Endothelial cell of umbilical vein (primary cell): ENCODE data around the gene TMEM18.

Source experiments
- EZH2 ChIP-seq: IDR thresholded peaks from 2 replicates; pipeline ENCODE4 v1.6.1; 2012; ENCODE audit warnings: borderline replicate concordance, low read depth, mild to moderate bottlenecking, moderate library complexity, low read length, inconsistent platforms; ENCODE audit not compliant: severe bottlenecking
- FOS ChIP-seq: IDR thresholded peaks from 2 replicates; pipeline ENCODE4 v1.6.1; 2011; ENCODE audit warnings: mild to moderate bottlenecking, low read length, moderate library complexity, borderline replicate concordance; ENCODE audit not compliant: insufficient read depth
- POLR2A ChIP-seq: IDR thresholded peaks from 2 replicates; pipeline ENCODE4 v1.6.1; 2012; ENCODE audit warnings: low read depth, mild to moderate bottlenecking, control low read depth, low read length
- POLR2AphosphoS5 ChIP-seq: IDR thresholded peaks from 2 replicates; pipeline ENCODE4 v1.6.1; 2012; ENCODE audit warnings: low read depth, mild to moderate bottlenecking, control low read depth, low read length, moderate library complexity; ENCODE audit not compliant: insufficient read depth
- TF ChIP-seq, protein P1 (sequence below), 2 donors: IDR thresholded peaks; 1 replicate in 1 of 2; 2 replicates in 1 of 2; pipeline ENCODE4 v1.5.1; 2011; ENCODE audit warnings: low read length in 2 of 2, mild to moderate bottlenecking in 2 of 2, moderate library complexity in 2 of 2, control low read depth in 1 of 2, inconsistent platforms in 1 of 2, low read depth in 1 of 2; ENCODE audit not compliant: insufficient read depth in 1 of 2; ENCODE audit errors: extremely low read depth in 1 of 2

DNA sequence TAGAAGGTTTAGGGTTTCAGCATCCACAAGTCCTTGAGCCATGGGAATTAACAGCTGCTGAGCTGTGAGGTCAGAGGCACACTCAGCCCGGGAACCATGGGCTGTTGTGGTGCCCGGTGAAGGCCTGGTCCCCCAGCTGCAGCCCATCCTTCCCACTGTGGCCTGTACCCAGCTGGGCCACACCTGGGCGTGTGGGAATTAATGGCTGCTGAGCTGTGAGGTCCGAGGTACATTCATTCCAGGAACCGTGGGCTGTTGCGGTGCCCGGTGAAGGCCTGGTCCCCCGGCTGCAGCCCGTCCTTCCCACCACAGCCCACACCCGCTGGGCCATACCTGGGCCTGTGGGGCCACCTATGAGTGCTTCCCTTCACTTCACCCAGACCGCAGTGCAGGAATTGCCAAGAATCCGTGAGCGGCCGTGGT is 25.2 kb downstream of the TMEM18 start:
- TF ChIP-seq, protein P1, sequence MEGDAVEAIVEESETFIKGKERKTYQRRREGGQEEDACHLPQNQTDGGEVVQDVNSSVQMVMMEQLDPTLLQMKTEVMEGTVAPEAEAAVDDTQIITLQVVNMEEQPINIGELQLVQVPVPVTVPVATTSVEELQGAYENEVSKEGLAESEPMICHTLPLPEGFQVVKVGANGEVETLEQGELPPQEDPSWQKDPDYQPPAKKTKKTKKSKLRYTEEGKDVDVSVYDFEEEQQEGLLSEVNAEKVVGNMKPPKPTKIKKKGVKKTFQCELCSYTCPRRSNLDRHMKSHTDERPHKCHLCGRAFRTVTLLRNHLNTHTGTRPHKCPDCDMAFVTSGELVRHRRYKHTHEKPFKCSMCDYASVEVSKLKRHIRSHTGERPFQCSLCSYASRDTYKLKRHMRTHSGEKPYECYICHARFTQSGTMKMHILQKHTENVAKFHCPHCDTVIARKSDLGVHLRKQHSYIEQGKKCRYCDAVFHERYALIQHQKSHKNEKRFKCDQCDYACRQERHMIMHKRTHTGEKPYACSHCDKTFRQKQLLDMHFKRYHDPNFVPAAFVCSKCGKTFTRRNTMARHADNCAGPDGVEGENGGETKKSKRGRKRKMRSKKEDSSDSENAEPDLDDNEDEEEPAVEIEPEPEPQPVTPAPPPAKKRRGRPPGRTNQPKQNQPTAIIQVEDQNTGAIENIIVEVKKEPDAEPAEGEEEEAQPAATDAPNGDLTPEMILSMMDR (IDR thresholded peaks at IDR 0.05; ENCODE audit: extremely low read depth in 1 of 2, insufficient read depth in 1 of 2, low read depth in 1 of 2, low read length in 2 of 2), result no peak
- TF ChIP-seq POLR2A, result no peak
- no peak for TF ChIP-seq POLR2AphosphoS5
- TF ChIP-seq FOS, result no peak
- TF ChIP-seq EZH2, result no peak
